Small intestine (tissue), 7 donors: ENCODE data around the gene TNPO3. TPM values are rescaled to one million over a fixed set of nuclear protein-coding genes. Genes with fewer than 3 reads are reported as not detected.

Experiments
- DNase-seq, 2 donors: peaks; one replicate each; pipeline versions ENCODE4 v3.0.0 to v3.0.0-alpha.2; 2013
- FAIRE-seq: peaks from 2 replicates; lab custom pipeline; 2012; peaks lifted over from hg19 to GRCh38; lab: Jason Lieb, UNC
- H3K27ac ChIP-seq, 3 donors: one replicate each; pipeline ENCODE4 v1.5.1; 2013; ENCODE audit warnings: low read length in 2 of 3, mild to moderate bottlenecking in 2 of 3, control low read depth in 1 of 3, inconsistent platforms in 1 of 3, low read depth in 1 of 3, moderate library complexity in 1 of 3
- H3K27me3 ChIP-seq, 3 donors: one replicate each; pipeline ENCODE4 v1.6.1; 2013; ENCODE audit warnings: low read length in 3 of 3, inconsistent platforms in 1 of 3; ENCODE audit not compliant: control insufficient read depth in 3 of 3, insufficient read depth in 3 of 3
- H3K36me3 ChIP-seq, 3 donors: one replicate each; pipeline ENCODE4 v1.6.1; 2013; ENCODE audit warnings: low read length in 3 of 3, inconsistent platforms in 1 of 3, low read depth in 1 of 3, mild to moderate bottlenecking in 1 of 3, moderate library complexity in 1 of 3; ENCODE audit not compliant: control insufficient read depth in 3 of 3, insufficient read depth in 2 of 3
- H3K4me1 ChIP-seq, 3 donors: one replicate each; pipeline ENCODE4 v1.6.1; 2013; ENCODE audit warnings: low read length in 2 of 3, inconsistent platforms in 1 of 3, low read depth in 1 of 3, mild to moderate bottlenecking in 1 of 3, moderate library complexity in 1 of 3; ENCODE audit not compliant: control insufficient read depth in 3 of 3, insufficient read depth in 2 of 3
- H3K4me3 ChIP-seq, 3 donors: one replicate each; pipeline ENCODE4 v1.5.1; 2013; ENCODE audit warnings: low read length in 3 of 3, control low read depth in 1 of 3, inconsistent platforms in 1 of 3, low read depth in 1 of 3, mild to moderate bottlenecking in 1 of 3, moderate library complexity in 1 of 3
- H3K9me3 ChIP-seq, 2 donors: one replicate each; pipeline ENCODE4 v1.6.1; 2013; ENCODE audit warnings: low read depth in 1 of 2, low read length in 1 of 2; ENCODE audit not compliant: control insufficient read depth in 2 of 2, insufficient read depth in 1 of 2
- WGBS, 3 donors: extraction: QIAGEN DNeasy Blood & Tissue Kit; methylation state at CpG; one replicate each; pipeline ENCODE4 v1.1.7; 2013; 5-methylcytosine and 5-hydroxymethylcytosine counted together
- polyA plus RNA-seq, 4 donors: library from polyadenylated mRNA; stranded (reverse) in 3 of 4; unstranded in 1 of 4; fragments of 200-250 nt in 3 of 4; fragments of 120-200 nt in 1 of 4; gene quantifications; one replicate each; pipeline versions ENCODE4 v1.2.1 to v1.2.3, GENCODE V29; 2013
- donor health status: healthy with polysubstance abuse.
- donor health status: control.
- donor health status: control.
- donor health status: Bipolar disorder and iron deficiency.
- donor health status: healthy.

The TNPO3 gene
- polyA plus RNA-seq, 4 donors: 14.1 to 34.1 (median 17.2) TPM

DNA sequence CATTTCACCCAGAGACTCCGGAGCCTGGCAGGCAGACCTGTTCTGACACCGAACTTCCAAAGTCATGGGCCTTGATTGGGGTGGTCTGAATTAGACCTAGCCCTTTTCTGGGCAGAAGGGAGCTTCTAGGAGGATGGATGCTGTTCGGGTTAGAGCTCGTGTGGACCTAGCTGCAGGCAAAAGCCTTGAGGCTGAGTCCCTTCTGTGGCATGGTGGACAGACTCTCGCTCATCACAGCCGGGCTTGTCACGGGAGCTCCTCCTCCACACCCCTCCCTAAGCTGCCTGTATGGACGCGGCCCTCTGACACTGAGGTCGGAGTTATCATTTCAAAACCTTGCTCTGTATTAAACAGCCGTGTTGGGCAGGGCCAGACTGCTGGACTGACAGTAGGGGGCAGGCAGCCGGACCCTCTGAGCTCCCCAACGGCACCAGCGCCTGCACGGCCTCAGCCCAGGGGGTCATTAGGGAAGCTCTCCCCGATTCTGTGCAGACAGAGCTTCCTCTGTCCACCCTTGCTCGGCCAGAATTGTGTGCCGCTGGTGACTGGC lies 115.0 kb downstream of the TNPO3 start:
- H3K4me3 ChIP-seq: no peak overlapping the region
- H3K27me3 ChIP-seq: peaks cover 0 to 19% (median 0%) of the 10 kb centered on the region in 3 donors
- no peaks in the 10 kb centered on the region for H3K36me3 ChIP-seq
- H3K27ac ChIP-seq: peak overlapping the region in 2 of 3 donors; percentile 17 to 84
- H3K9me3 ChIP-seq: no peaks in the 10 kb centered on the region
- H3K4me1 ChIP-seq: peaks cover 0 to 28% (median 0%) of the 10 kb centered on the region in 3 donors
- 72 to 86% (median 83%) methylated on average over 18 of the region's 18 CpGs for WGBS, 3 donors
- DNase-seq: no peak
- FAIRE-seq: no peak

- peaks cover 0 to 19% (median 0%) of the 10 kb centered on the region in 3 donors for H3K27me3 ChIP-seq
Measured at GRCh38 chr7:128939075-128939860, 115.6 kb downstream of the TNPO3 start.

GRCh38 chr7:128938544-128939074 lies 116.3 kb downstream of the TNPO3 start:
- 0 to 2% (median 1%) methylated on average over 26 to 30 of the region's 30 CpGs for WGBS, 3 donors
- peak; percentile 42 to 53 for DNase-seq
- Histone ChIP-seq H3K4me3 (peak overlapping the region; percentile 45 to 66 (median 63)), H3K27ac (peak overlapping the region in 1 of 3 donors; percentile 60), H3K36me3 (no peaks in the 10 kb centered on the region), H3K4me1 (peaks cover 0 to 31% (median 0%) of the 10 kb centered on the region in 3 donors), H3K27me3 (peaks cover 0 to 19% (median 0%) of the 10 kb centered on the region in 3 donors), H3K9me3 (no peaks in the 10 kb centered on the region)
- FAIRE-seq: no peak

More at GRCh38 chr7:128939075-128939860, 115.6 kb downstream of the TNPO3 start:
- peak overlapping the region in 2 of 3 donors; percentile 42 to 84 for H3K27ac ChIP-seq
- H3K9me3 ChIP-seq: no peaks in the 10 kb centered on the region
- WGBS, 3 donors: 45 to 53% (median 47%) methylated on average over 6 to 7 of the region's 7 CpGs
- no peaks in the 10 kb centered on the region for H3K36me3 ChIP-seq
- no peak for DNase-seq
- peak overlapping the region in 2 of 3 donors; percentile 18 to 66 for H3K4me3 ChIP-seq
- FAIRE-seq: no peak
- peaks cover 0 to 31% (median 0%) of the 10 kb centered on the region in 3 donors for H3K4me1 ChIP-seq

DNA sequence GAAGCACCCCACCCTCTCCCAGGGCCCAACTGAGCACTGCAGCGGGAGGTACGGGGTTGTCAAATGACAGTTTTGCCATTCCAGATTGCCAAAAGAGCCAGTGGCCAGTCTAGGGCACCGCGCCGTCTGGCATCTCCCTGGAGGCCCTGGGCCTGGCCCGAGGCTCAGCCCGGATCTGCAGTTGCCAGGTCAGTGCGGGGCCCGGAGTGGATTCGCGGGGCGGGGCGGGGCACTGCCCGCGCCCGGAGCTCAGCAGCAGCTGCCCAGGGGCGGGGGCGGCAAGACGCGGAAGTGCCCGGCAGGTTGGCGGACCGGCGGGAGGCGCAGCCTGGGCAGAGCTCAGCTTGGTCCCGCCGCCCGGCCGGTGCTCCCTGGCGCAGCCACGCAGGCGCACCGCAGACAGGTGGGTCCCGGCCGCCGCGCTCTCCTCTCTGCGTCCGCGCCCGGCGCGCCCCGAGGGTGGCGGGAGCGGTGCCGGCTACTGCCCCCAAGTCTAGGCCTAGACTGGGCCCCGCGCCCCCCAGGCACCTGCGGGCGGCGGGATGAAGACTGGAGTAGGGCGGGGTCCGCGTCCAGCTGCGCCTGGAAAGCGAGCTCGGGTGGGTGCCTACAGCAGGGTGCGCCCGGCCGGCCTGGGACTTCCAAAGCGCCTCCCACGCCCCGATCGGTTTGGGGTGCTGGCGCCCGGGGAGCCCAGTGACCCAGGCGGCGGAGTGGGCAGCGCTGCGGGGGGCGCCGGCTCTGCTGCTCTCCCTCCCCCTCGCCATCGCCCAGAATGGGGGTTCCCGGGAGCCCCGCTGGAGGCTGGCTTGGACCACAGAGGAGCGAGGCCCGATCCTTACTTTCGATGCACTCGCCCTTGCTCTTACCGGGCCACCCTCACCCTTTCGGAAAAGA lies 117.0 kb downstream of the TNPO3 start, which contains the start of gene IRF5:
Gene IRF5 (plus strand): TSS at position 281 of the 897 bp plus-strand sequence. CDS start 4,155 bp downstream, outside the sequence.
- 1 to 2% (median 1%) methylated on average over 44 to 83 of the region's 83 CpGs for whole genome bisulfite sequencing, 3 donors
- peak; percentile 61 to 67 for DNase-seq
- Histone ChIP-seq H3K9me3 (no peaks in the 10 kb centered on the region), H3K36me3 (no peaks in the 10 kb centered on the region), H3K27ac (peak within 1 kb of the TSS in 2 of 3 donors; percentile 20 to 60), H3K27me3 (peaks cover 0 to 19% (median 0%) of the 10 kb centered on the region in 3 donors), H3K4me3 (peak within 1 kb of the TSS; percentile 45 to 66 (median 63)), H3K4me1 (peaks cover 0 to 31% (median 0%) of the 10 kb centered on the region in 3 donors)
- no peak for FAIRE-seq

GRCh38 chr7:128937271-128937646 lies 117.7 kb downstream of the TNPO3 start:
- 65 to 71% (median 70%) methylated on average over 14 to 17 of the region's 17 CpGs for WGBS, 3 donors
- peak overlapping the region in 2 of 3 donors; percentile 29 to 66 for H3K4me3 ChIP-seq
- H3K9me3 ChIP-seq: no peaks in the 10 kb centered on the region
- FAIRE-seq (no peak), DNase-seq (no peak)
- H3K27ac ChIP-seq: peak overlapping the region in 1 of 3 donors; percentile 60
- peaks cover 0 to 19% (median 0%) of the 10 kb centered on the region in 3 donors for H3K27me3 ChIP-seq
- peaks cover 0 to 31% (median 0%) of the 10 kb centered on the region in 3 donors for H3K4me1 ChIP-seq
- H3K36me3 ChIP-seq: no peaks in the 10 kb centered on the region

DNA sequence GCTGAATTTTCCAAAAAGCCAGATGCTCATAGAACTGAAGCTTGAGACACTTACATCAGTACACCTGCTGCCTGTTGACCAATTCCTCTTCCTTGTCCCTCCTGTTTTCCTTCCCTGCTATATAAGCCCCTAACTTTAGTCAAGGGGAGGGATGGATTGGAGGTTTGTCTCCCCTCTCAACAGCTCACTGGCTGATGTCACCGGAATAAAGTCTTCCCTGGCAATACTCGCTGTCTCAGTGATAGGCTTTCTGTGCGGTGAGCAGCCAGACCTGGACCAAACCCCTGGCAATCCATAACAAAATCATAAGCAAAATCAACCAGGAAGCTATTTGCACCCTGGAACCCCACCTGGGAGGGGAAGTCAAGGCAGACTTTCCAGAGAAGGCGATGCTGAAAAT lies 118.1 kb downstream of the TNPO3 start:
- peaks cover 0 to 31% (median 0%) of the 10 kb centered on the region in 3 donors for H3K4me1 ChIP-seq
- peaks cover 0 to 19% (median 0%) of the 10 kb centered on the region in 3 donors for H3K27me3 ChIP-seq
- peak overlapping the region in 1 of 3 donors; percentile 20 for H3K27ac ChIP-seq
- FAIRE-seq: no peak
- 82 to 94% (median 91%) methylated on average over 4 of the region's 4 CpGs for WGBS, 3 donors
- H3K36me3 ChIP-seq: no peaks in the 10 kb centered on the region
- no peaks in the 10 kb centered on the region for H3K9me3 ChIP-seq
- DNase-seq: no peak
- H3K4me3 ChIP-seq: no peak overlapping the region

- Histone ChIP-seq H3K36me3 (no peaks in the 10 kb centered on the region), H3K9me3 (no peaks in the 10 kb centered on the region), H3K27me3 (peaks cover 0 to 19% (median 0%) of the 10 kb centered on the region in 3 donors), H3K4me1 (peaks cover 0 to 31% (median 0%) of the 10 kb centered on the region in 3 donors), H3K27ac (peak overlapping the region in 2 of 3 donors; percentile 5 to 17), H3K4me3 (no peak overlapping the region)
- 16 to 45% (median 33%) methylated on average over 6 of the region's 6 CpGs for WGBS, 3 donors
- FAIRE-seq (no peak), DNase-seq (no peak)
Measured at GRCh38 chr7:128935342-128935730, 119.6 kb downstream of the TNPO3 start.
